ENCODE results near the gene LSM14B. TPM values are rescaled to one million over a fixed set of nuclear protein-coding genes. Genes with fewer than 3 reads are reported as not detected.

The LSM14B gene
- total RNA-seq, 1 experiment from 2014 or later = 82.4 TPM

DNA sequence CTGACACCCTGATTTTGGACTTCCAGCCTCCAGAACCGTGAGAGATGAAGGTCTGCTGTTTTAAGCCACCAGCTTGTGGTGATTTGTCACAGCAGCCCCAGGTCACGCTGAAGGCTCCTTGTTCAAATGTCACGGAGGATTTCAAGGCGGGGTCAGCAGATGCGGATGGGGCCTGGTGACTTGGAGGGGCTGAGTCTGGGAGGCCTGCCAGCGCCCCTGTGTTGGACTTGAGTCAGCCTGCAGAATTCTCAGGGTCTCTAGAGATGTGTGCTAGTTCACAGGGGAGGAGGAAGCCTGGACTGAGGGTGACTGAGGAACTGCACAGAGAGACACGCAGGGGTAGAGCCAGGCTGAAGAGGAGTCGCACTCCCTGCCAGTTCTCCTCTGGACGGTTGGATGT, 37.1 kb upstream of the LSM14B start:
- H2BK5ac ChIP-seq (ENCODE audit: insufficient read length, low read length) = no peak overlapping the region
- no peaks in the 10 kb centered on the region for H3K79me2 ChIP-seq (ENCODE audit: insufficient read depth, low read length)
- no peak overlapping the region for H3K9ac ChIP-seq (ENCODE audit: extremely low read depth, insufficient read length, low read length)
- no peak overlapping the region for H4K5ac ChIP-seq (ENCODE audit: insufficient read length, low read depth, low read length)
- H3K9me3 ChIP-seq (ENCODE audit: control insufficient read depth, low read depth, low read length) = no peaks in the 10 kb centered on the region
- no peak overlapping the region for H3K56ac ChIP-seq (ENCODE audit: insufficient read length, low read depth, low read length)
- H3K27ac ChIP-seq (ENCODE audit: insufficient read length, low read depth, low read length) = no peak overlapping the region
- H3K4me2 ChIP-seq (ENCODE audit: insufficient read depth, insufficient read length, low read length) = no peak overlapping the region
- H3T11ph ChIP-seq (ENCODE audit: low read length) = no peak overlapping the region
- Mint-ChIP-seq H3K4me1 (no peaks in the 10 kb centered on the region), H3K36me3 (ENCODE audit: insufficient read depth in 1 of 3, low read depth in 3 of 3) (no peaks in the 10 kb centered on the region; a peak in 1 of 7 replicates), H3K4me3 (no peak overlapping the region), H3K27ac (no peak overlapping the region; a peak in 1 of 7 replicates), H3K9me3 (peaks cover 0 to 4% of the 10 kb centered on the region in 2 experiments; a peak in 3 of 5 replicates), H3K27me3 (ENCODE audit: low read depth) (peaks cover 27% of the 10 kb centered on the region)
- H3K23me2 ChIP-seq (ENCODE audit: insufficient read length, low read depth, low read length, poor library complexity, severe bottlenecking) = no peaks in the 10 kb centered on the region
- no peak overlapping the region for H2AK5ac ChIP-seq (ENCODE audit: insufficient read length, low read length)
- H2BK120ac ChIP-seq (ENCODE audit: low read depth, low read length, poor library complexity, severe bottlenecking) = no peak overlapping the region
- no peak for DNase-seq
- no CpG with 5 or more reads among the region's 9 CpGs for WGBS (ENCODE audit: extremely low coverage, insufficient read length, low lambda C conversion rate)
- no peaks in the 10 kb centered on the region for H3K4me1 ChIP-seq (ENCODE audit: insufficient read depth, low read length)
- H2BK20ac ChIP-seq (ENCODE audit: low read depth, low read length, poor library complexity, severe bottlenecking) = no peak overlapping the region
- TF ChIP-seq, protein P1, sequence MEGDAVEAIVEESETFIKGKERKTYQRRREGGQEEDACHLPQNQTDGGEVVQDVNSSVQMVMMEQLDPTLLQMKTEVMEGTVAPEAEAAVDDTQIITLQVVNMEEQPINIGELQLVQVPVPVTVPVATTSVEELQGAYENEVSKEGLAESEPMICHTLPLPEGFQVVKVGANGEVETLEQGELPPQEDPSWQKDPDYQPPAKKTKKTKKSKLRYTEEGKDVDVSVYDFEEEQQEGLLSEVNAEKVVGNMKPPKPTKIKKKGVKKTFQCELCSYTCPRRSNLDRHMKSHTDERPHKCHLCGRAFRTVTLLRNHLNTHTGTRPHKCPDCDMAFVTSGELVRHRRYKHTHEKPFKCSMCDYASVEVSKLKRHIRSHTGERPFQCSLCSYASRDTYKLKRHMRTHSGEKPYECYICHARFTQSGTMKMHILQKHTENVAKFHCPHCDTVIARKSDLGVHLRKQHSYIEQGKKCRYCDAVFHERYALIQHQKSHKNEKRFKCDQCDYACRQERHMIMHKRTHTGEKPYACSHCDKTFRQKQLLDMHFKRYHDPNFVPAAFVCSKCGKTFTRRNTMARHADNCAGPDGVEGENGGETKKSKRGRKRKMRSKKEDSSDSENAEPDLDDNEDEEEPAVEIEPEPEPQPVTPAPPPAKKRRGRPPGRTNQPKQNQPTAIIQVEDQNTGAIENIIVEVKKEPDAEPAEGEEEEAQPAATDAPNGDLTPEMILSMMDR (conservative IDR thresholded peaks at IDR 0.05) = no peak
- H3K18ac ChIP-seq (ENCODE audit: insufficient read length, low read depth, low read length) = no peak overlapping the region
- no peak overlapping the region for H4K8ac ChIP-seq (replicated peaks; ENCODE audit: insufficient read length, low read depth, low read length)
- no peak overlapping the region for H2AFZ ChIP-seq (ENCODE audit: low read length)
- no peaks in the 10 kb centered on the region for H4K20me1 ChIP-seq (ENCODE audit: control insufficient read depth, insufficient read depth, insufficient read length)
- H3K23ac ChIP-seq (ENCODE audit: insufficient read length, low read depth, low read length) = no peak overlapping the region
- H3K14ac ChIP-seq (ENCODE audit: insufficient read depth, low read length) = no peak overlapping the region
- no peak overlapping the region for H2BK15ac ChIP-seq (ENCODE audit: low read depth, low read length)
- no peak overlapping the region for H4K91ac ChIP-seq (ENCODE audit: insufficient read length, low read depth, low read length)
- no peaks in the 10 kb centered on the region for H3K27me3 ChIP-seq (ENCODE audit: insufficient read depth, low read length)
- no peak overlapping the region for H2BK12ac ChIP-seq (ENCODE audit: insufficient read length, low read depth, low read length)
- no peaks in the 10 kb centered on the region for H3K79me1 ChIP-seq (ENCODE audit: insufficient read depth, low read depth, low read length, poor library complexity, severe bottlenecking)
- no peak overlapping the region for H3K4ac ChIP-seq (ENCODE audit: low read depth, low read length)

Data from H9 (cell line).